Activated T-cell treated with anti-CD3 and anti-CD28 coated beads for 4 hours (primary cell): Measurements from ENCODE around the gene DGLUCY.
A peak's percentile ranks its signal among the peaks of the same experiment; 100 is the strongest.
"Not testable (repeated sequence)": the region's sequence is repeated elsewhere in the genome, so short reads cannot be mapped to it uniquely, and the experiment has no call there.

ENCODE experiments used
- DNase-seq: peaks from one replicate; pipeline ENCODE4 v3.0.0-alpha.2; 2020

Gene DGLUCY

DNA sequence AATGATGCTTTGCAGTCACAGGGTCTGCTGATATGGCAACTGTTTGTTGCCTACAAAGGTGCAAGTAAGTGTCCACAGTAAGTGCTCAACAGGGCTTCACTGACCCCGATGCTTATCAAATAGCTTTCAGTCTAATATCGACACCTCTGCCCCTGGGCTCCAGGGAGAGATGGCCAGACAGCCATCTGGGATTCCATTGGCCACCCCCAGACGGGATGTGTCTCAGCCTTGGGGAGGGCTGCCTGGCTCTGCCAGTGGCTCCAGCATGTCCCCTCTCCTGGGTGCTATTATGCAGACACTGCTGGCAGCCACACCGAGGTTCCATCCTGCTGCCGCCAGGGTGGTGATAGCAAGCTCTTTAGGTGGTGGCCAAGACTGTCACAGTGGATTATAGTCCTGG lies 57.4 kb downstream of the DGLUCY start:
- DNase-seq: no peak

DNA sequence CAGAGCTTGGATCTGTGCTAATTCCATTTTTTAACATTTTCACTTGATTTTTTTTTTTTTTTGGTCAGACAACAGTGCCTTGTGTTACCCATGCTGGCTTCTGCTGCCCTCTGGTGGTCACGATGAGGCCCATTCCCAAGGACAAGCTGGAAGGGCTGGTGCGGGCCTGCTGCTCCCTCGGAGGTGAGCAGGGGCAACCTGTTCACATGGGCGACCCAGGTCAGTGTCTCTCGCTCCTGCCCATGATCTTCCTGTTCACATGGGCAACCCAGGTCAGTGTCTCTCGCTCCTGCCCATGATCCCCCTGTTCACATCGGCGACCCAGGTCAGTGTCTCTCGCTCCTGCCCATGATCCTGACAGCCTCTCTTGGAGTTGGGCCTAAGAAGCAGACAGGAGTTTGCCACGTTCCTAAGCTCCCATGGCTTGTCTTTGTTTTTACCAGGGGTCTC lies 59.4 kb downstream of the DGLUCY start:
- peak; percentile 70 for DNase-seq

DNA sequence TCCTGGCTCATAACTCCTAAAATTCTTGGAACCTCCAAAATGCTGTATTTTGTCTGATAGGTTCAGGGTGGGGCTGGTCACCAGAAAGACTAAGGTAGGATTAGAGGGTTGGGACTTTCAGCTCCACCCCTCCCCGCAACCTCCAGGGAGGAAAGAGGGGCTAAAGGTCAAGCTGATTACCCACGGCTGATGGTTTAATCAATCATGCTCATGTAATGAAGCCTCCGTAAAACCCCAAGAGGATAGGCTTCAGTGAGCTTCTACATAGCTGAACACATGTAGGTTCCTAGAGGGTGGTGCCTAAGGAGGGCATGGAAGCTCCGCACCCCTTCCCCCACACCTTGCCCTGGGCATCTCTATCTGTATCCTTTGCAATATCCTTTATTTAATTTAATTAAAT lies 60.0 kb downstream of the DGLUCY start:
- no peak for DNase-seq

DNA sequence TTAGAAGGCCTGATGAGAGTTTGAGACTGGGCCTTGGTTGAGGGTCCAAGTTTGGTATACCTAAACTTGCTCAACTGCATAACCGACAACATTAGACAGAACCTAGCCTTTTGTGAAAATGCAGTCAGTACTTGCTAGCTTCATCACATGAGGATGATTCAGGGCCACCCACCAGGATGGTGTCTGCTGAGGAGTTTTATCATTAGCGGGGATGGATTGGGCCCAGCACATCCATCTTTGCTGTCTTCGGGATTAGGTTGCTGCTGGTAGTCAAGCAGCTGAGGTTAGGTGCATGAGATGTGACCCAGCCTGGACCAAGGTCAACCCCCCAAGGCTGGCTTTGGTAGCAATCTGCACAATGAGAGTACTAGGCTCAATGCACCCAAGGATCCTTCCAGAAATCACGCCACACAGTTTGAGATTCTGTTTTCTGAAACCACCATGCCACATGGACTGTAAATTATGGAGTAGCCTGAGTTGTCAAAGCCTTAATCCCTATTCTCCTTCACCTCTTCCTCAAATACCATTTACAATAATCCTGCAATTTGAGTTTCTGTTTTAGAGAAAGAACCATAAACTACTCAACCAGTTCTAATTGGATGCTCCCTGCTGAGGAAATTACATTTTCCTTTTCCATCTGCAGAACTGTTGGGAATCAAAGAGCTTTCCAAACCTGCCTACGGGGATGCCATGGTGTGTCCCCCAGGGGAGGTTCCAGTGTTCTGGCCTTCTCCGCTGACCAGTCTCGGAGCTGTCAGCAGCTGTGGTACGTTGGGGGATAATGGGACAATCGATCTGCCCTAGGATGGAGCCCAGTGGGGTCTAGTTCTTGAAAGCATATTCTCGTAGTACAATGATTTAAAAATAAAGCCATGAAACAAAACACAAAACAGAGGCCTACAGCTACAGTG lies 61.7 kb downstream of the DGLUCY start:
- no peak for DNase-seq

DNA sequence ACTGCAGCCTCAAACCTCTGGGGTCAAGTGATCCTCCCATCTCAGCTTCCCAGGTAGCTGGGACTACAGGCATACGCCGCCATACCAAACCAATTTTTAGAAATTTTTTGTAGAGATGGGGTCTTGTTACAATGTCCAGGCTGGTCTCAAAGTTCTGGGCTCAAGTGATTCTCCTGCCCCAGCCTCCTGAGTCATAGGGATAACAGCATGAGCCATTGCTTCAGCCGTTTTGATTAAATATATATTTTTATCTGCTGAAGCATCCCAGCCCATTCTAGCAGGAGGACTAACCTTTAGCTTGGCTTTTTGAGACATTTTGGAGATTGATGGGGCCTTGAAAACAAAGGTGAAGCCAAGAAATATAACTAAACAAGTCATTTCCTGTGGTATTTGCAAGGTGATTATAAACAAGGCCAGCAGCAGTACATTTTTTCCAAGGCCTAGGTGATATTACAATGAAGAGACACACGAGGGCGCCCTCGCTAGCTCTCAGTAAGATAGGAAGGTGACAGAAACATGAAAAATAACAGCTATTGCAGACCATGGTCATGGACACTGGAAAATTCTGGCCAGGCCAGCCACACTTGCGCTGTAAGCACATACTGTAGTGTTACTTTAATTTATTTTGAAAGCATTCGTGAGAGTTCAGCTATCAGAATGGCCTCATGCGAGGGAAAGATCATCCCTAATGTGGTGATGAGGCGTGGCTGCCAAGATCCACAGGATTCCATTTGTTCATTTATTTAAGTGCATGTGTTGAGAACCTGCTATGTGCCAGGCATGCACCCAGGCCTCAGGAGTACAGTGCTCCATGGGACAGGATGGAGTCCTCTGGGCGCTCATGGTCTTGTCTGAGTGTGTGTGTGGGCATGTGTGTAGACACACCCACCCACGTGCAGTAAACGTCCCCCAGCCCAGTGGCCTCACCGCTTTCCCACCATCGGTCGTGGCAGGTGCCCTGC lies 63.5 kb downstream of the DGLUCY start:
- DNase-seq: peak; percentile 44

DNA sequence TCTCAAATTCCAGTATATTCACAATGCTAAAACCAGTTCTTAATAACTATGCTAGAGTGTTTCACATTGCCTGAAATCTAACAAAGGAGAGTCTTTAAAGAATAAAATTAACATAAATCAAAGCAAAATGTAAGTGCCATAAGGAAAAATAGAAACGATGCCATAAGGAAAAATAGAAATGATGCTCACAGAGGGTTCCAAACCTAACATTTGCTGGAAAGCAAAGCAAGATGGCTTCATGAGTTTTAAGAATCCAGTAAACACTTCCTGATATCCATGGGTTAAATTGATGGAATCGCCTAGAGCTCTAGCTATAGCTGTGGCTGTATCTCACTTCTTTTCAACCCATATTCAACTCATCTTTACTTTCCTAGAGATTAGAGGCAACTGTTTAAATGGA lies 66.7 kb downstream of the DGLUCY start:
- DNase-seq: no peak

DNA sequence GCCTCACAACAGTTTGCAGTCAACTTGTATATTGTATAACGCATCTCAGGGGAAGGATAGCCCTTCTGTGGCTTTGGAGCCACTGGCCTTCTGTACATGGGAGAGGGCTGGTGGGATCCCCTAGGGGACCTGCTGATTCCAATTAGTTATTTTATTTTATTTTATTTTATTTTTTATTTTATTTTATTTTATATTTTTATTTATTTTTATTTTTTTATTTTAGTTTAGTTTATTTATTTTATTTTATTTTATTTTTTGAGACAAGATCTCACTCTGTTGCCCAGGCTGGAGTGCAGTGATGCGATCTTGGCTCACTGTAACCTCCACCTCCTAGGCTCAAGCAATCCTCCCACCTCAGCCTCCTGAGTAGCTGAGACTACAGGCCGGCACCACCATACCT lies 68.9 kb downstream of the DGLUCY start:
- not testable (repeated sequence) for DNase-seq

DNA sequence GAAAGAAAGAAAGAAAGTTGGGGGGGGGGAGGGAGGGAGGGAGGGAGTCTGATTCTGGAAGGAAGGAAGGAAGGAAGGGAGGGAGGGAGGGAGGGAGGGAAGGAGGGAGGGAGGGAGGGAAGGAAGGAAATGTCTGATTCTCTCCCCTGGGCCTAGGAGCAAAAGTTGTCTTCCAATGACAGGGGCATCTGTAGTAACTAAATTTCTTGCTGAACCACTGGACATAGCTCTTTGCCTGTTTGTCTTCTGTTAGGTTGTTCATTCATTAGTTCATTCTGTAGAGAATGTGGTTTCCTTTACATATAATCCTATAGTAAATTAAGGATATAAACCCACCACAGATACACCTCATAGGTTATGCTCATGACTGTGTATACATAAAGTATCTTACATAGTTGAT lies 70.7 kb downstream of the DGLUCY start:
- no peak for DNase-seq

DNA sequence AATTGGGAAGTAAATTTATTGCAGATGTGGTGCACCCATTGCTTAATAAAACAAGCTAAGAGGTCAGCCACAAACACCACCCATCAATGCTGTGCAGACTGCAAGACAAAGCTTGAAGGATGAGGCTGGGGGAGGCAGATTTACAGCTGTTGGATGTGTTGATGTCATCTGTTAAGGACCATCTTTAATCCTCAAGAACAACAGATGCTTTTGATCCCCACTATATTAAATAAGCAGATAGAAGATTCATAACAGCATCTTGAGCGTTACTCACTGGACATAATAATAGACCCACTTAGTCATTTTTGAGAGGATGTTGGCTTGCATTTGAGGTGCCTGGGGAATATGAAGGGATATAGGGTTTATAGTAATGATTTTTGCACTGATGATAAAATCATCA lies 71.8 kb downstream of the DGLUCY start:
- no peak for DNase-seq

DNA sequence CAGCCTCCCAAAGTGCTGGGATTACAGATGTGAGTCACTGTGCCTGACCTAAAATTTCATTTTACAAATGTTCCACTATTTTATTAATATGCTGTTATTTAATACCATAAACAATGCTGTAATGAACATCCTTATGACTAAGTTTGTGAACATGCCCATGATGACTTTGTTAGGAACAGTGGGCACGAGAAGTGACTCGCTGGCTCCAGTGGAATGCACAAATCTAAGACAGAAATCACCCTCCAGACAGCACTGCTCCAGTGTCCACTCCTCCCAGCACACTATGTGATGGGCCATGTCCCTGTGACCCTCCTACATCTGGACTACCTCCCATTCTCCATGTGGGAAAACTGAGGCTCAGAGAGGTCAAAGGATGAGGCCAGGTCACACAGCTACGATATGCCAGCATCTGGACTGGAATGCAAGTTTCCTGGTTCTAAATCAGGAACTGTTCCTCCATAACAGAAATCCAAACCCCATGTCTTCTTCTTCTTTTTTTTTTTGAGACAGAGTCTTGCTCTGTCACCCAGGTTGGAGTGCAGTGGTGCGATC lies 72.7 kb downstream of the DGLUCY start:
- no peak for DNase-seq

DNA sequence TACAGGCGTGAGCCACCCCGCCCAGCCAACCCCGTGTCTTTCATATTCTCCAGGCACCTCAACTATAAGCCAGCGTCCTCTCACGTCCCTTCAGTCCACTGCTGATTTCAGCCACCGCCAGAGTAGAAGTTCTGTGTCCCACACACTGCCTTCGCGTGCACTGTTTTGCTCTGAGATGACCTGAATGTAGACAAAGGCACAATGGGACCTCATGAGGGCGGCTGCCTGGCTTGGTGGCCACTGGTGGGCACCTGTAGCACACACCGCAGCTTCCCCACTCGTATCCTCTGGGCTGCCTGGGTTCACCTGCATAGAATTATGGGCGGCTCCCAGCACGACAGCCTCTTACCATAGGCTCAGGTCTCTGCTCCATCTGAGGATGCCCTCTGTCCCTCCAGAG lies 73.4 kb downstream of the DGLUCY start:
- no peak for DNase-seq

DNA sequence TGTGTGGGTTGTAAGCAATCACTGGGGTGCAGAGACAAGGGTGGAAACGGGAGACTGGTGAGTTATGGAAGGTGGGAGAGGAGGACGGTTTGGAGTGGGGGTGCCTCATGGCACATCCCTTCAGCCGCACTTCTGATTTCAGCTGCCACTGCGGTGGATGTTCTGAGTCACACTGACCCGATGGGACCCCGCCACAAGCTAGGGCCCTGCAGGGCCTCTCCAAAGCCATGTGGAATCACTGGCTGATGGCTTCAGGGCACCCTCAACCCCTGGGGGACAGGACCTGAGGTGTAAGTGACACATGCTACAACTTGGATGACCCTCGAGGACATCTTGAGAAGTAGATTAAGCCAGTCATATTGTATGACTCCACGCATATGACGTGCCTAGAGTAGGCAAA lies 77.0 kb downstream of the DGLUCY start:
- DNase-seq: no peak

DNA sequence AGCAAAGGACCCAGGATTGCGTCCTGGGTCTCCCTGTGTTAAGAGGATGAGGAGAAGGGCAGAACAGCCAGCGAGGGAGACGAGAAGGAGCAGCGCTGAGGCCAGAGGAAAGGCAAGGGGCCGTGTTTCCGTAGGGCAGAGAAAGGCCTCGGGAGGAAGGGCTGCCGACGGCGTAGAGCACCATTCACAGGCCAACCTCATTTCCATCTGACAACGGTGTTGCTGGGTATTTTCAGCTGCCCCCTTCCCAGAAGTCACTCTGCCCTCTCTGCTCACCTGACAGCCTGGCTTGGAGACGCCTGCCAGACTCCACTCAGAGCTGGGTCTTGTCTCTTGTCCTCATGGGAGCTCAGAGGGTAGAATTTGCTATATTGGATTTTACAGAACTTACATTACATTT lies 79.2 kb downstream of the DGLUCY start:
- no peak for DNase-seq

DNA sequence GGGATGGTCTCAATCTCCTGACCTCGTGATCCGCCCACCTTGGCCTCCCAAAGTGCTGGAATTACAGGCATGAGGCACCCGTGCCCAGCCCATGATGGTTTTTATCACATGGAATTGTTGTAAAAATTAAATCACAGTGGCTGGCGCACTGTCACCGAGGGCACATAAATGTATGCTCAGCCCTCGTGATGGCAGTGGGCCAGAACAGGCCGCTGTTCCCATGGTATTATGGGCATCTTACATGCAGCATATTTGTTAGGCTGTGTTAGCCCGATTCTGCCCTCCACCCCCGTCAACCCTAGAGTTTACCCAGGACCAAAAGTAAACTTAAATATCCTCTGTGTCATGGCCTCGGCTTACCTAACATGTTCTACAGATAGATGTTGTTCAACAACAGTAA lies 82.0 kb downstream of the DGLUCY start:
- no peak for DNase-seq

DNA sequence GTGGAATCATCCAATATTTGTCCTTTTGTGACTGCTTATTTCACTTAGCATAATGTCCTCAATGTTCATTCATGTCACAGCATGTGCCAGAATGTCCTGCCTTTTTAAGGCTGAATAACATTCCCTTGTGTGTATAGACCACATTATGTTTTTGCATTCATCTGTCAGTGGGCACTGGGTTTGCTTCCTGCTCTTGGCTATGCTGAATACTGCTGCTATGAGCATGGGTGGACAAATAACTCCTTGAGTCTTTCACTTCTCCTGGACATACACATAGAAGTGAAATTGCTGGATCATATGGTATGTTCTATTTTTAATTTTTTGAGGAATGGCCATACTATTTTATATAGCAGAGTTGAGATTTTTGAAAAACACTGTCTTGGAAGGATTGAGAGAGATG lies 83.8 kb downstream of the DGLUCY start:
- DNase-seq: no peak

DNA sequence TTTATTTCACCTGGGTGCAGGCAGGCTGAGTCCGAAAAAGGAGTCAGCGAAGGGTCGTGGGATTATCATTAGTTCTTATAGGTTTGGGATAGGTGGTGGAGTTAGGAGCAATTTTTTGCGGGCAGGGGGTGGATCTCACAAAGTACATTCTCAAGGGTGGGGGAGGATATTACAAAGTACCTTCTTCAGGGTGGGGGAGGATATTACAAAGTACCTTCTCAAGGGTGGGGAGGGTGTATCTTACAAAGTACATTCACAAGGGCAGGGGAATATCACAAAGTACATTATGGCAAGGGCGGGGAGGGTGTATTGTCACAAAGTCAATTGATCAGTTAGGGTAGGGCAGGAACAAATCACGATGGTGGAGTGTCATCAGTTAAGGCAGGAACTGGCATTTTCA lies 86.9 kb downstream of the DGLUCY start:
- not testable (repeated sequence) for DNase-seq

DNA sequence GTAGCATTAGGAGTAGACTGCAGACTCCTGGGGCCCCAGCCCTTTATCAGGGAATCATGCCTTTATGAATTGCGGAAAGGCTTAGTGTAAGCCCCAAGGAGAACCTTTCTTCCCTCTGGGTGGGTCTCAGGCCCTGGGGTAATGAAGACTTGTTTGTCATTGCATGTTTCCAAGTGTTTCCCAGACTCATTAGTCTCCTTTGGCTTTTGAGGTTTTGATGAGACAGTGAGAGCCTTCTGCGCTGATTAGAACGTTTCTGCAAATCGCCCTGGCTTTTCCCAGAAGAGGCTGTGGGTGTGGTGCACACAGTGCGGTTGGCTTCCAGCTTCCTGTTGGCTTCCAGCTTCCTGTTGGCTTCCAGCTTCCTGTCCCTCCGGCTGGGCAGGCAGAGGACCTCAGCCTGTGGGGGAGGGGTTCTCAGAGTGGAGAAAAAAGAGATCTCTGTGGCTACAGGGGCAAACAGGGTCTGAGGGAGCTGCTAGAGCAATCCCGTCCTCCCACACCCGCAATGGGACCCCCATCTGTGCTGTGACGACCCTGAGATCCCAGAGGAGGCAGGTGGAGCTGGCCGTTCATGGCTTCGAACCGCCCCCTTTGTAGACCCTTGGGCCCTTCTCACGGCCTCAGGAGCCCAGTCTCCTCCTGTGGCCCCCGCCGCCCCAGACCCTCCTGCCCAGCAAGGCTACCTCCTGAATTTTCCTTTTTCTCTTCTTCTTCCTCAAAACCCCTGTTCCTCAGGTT lies 88.5 kb downstream of the DGLUCY start:
- DNase-seq: no peak

DNA sequence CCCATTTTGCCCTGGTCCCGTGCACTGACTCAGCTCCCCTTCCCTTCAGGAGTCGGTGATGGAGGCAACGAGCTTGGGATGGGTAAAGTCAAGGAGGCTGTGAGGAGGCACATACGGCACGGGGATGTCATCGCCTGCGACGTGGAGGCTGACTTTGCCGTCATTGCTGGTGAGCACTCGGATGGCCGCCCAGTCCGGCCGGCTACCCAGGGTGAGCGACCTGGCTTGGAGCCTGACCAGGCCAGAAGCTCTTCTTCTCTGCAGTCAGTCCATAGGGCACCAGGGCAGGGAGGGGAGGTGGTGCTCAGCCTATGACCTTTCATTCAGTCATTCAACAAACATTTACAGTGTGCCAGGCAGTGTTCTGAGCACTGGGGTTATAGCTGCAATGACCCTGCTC lies 90.8 kb downstream of the DGLUCY start:
- DNase-seq: no peak

DNA sequence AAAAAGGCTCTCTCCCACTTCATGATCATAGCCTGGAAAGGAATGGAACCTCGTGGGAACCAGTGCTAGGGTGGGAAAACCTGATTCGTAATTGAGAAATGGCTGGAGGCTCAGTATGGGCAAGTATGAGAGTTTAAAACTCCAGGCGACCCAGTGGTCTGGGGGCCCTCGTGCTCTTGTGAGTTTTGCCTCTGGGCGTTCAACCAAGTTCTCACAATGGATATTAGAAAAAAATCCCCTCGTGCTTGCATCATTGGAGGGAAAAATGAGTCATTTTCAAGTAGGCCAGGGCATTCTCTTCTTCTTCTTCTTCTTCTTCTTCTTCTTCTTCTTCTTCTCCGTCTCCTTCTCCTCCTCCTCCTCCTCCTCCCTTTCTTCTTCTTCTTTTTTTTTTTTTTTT lies 91.6 kb downstream of the DGLUCY start:
- no peak for DNase-seq

DNA sequence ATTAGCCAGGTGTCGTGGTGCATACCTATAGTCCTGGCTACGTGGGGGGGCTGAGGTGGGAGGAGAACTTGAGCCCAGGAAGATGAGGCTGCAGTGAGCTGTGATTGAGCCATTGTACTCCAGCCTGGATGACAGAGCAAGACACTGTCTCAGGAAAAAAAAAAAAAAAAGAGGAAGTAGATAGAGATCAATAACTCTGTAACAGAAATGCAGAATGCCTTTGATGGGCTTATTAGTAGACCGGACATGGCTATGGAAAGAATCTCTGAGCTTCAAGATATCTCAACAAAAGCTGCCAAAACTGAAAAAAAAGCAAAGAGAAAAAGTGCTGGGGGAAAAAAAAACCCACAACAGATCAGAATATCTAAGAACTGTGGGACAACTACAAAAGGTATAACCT lies 93.1 kb downstream of the DGLUCY start:
- DNase-seq: no peak

DNA sequence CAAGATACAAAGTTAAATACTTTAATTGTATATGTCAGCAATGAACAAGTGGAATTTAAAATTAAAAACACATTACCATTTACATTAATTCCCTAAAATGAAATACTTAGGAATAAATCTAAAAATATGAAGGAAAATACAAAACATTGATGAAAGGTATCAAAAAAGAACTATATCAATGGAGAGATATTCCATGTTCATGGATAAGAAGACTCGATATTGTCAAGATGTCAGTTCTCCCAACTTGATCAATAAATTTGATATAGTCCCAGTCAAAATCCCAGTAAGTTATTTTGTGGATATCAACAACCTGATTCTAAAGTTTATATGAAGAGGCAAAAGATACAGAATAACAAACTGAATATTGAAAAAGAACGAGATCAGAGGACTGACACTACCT lies 97.1 kb downstream of the DGLUCY start:
- no peak for DNase-seq

DNA sequence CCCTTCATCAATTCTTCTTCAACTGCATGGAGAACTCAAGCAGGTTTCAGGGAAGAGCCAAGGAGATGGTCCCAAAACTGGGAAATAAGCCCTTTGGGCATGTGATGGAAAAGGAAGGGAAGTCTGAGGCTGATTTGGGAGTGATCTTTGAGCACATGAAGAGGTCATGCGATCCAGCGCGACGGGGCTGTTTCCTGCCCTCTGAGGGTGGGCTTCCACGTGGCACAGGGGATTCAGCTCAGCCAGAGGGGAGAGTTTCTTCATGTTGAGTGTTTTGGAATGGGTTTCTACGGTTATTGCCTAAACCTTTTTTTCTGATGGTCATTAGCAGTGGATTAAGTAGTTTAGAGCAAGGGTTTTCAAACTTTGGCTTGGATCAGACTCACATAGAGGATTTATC lies 100.4 kb downstream of the DGLUCY start:
- DNase-seq: no peak

DNA sequence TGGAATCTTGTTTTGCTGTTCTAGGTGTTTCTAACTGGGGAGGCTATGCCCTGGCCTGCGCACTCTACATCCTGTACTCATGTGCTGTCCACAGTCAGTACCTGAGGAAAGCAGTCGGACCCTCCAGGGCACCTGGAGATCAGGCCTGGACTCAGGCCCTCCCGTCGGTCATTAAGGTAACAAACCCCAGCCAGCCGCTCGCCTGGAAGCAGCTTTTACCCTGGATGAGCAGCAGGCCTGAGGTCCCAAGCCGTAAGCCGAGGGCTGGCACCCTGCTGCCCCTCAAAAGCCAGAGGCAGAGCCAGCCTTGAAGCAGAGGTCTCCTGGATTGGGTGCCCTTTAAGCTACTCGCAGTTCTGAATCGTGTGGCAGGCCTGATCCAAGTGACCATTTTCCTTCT lies 101.5 kb downstream of the DGLUCY start:
- no peak for DNase-seq
